SK-N-SH (cell line): Measurements from ENCODE around the gene CREBZF. TPM values are rescaled to one million over a fixed set of nuclear protein-coding genes. Genes with fewer than 3 reads are reported as not detected.

Experiments used
- CTCF ChIA-PET: fragments of 300-600, 350-600 bp; formaldehyde crosslinking; extraction: SDS; loops from one replicate; lab custom pipeline; 2021; lab: Yijun Ruan, JAX
- POLR2A ChIA-PET: fragments of 350-600 bp; sonication (Branson Sonifier 250); formaldehyde crosslinking; extraction: SDS; loops from one replicate; lab custom pipeline; 2020; ENCODE audit warnings: antibody characterized with exemption, inconsistent platforms; lab: Yijun Ruan, JAX
- DNase-seq: peaks from one replicate; pipeline ENCODE4 v3.0.0; 2012
- H2AFZ ChIP-seq: fragments of 200-600 bp; sonication (generic); 2 replicates; pipeline ENCODE4 v1.8.1; 2016; ENCODE audit warnings: antibody characterized with exemption, mild to moderate bottlenecking, low read depth
- H3F3A ChIP-seq: fragments of 200-600 bp; sonication (generic); replicated peaks from 2 replicates; pipeline ENCODE3; 2016; ENCODE audit warnings: antibody characterized with exemption, mild to moderate bottlenecking; ENCODE audit not compliant: insufficient read depth
- H3K27ac ChIP-seq, 2 experiments: fragments of 200-500 bp in 1 of 2; fragments of 200-600 bp in 1 of 2; sonication (Bioruptor generic) in 1 of 2; sonication (generic), shearing (Covaris generic) in 1 of 2; 2 replicates each; pipeline versions ENCODE4 v1.5.1 to v1.6.1; 2014 to 2016; ENCODE audit warnings: low read depth in 2 of 2, inconsistent platforms in 1 of 2, low read length in 1 of 2, mild to moderate bottlenecking in 1 of 2, mixed read lengths in 1 of 2
- H3K27me3 ChIP-seq: fragments of 200-600 bp; sonication (generic), shearing (Covaris generic); 2 replicates; pipeline ENCODE4 v1.6.1; 2016; ENCODE audit warnings: mixed run types; ENCODE audit not compliant: insufficient read depth
- H3K36me3 ChIP-seq, 2 experiments: fragments of 200-500 bp in 1 of 2; fragments of 200-600 bp in 1 of 2; sonication (Bioruptor generic) in 1 of 2; sonication (generic) in 1 of 2; replicated peaks in 1 of 2; 2 replicates each; pipeline versions ENCODE3 to v1.5.1; 2014 to 2016; ENCODE audit warnings: low read length in 1 of 2, mild to moderate bottlenecking in 1 of 2; ENCODE audit not compliant: insufficient read depth in 2 of 2, control insufficient read depth in 1 of 2
- H3K4me1 ChIP-seq, 2 experiments: fragments of 200-500 bp in 1 of 2; fragments of 200-600 bp in 1 of 2; sonication (Bioruptor generic) in 1 of 2; sonication (generic), shearing (Covaris generic) in 1 of 2; 2 replicates each; pipeline versions ENCODE4 v1.5.1 to v1.6.1; 2014 to 2016; ENCODE audit warnings: low read depth in 1 of 2, low read length in 1 of 2, mixed run types in 1 of 2; ENCODE audit not compliant: insufficient read depth in 2 of 2, control insufficient read depth in 1 of 2
- H3K4me2 ChIP-seq: fragments of 200-600 bp; sonication (generic), shearing (Covaris generic); 2 replicates; pipeline ENCODE4 v1.6.1; 2017; ENCODE audit warnings: mixed run types
- H3K4me3 ChIP-seq, 2 experiments: fragments of 200-500 bp in 1 of 2; fragments of 200-600 bp in 1 of 2; sonication (Bioruptor generic) in 1 of 2; sonication (generic), shearing (Covaris generic) in 1 of 2; 2 replicates each; pipeline versions ENCODE4 v1.5.1 to v1.8.1; 2014 to 2016; ENCODE audit warnings: low read depth in 2 of 2, inconsistent platforms in 1 of 2, low read length in 1 of 2, mild to moderate bottlenecking in 1 of 2, mixed read lengths in 1 of 2, moderate library complexity in 1 of 2
- H3K79me2 ChIP-seq: fragments of 200-600 bp; sonication (generic); 2 replicates; pipeline ENCODE4 v1.8.1; 2017; ENCODE audit warnings: mild to moderate bottlenecking; ENCODE audit not compliant: insufficient read depth
- H3K9ac ChIP-seq: fragments of 200-600 bp; sonication (generic); 2 replicates; pipeline ENCODE4 v1.6.1; 2017; ENCODE audit warnings: mixed run types
- H3K9me2 ChIP-seq: fragments of 200-600 bp; sonication (generic); 2 replicates; pipeline ENCODE4 v1.6.1; 2017; ENCODE audit warnings: mixed run types
- H3K9me3 ChIP-seq: fragments of 200-600 bp; sonication (generic); 2 replicates; pipeline ENCODE4 v1.6.1; 2017; ENCODE audit warnings: mixed run types, mild to moderate bottlenecking, moderate library complexity
- H4K20me1 ChIP-seq: fragments of 200-600 bp; sonication (generic); 2 replicates; pipeline ENCODE4 v1.6.1; 2017; ENCODE audit warnings: mild to moderate bottlenecking, mixed run types; ENCODE audit not compliant: insufficient read depth
- CHD2 ChIP-seq: fragments of 150-350 bp; IDR thresholded peaks from 2 replicates; pipeline ENCODE4 v1.6.1; 2018; ENCODE audit warnings: low read length; ENCODE audit not compliant: partially characterized antibody
- ELF1 ChIP-seq: IDR thresholded peaks from 2 replicates; pipeline ENCODE4 v1.4.0; 2012
- FOXJ3 ChIP-seq: sonication (generic); formaldehyde crosslinking; IDR thresholded peaks from 2 replicates; pipeline ENCODE4 v1.5.1; 2020; ENCODE audit warnings: mild to moderate bottlenecking, missing genetic modification reagents
- FOXM1 ChIP-seq: IDR thresholded peaks from 2 replicates; pipeline ENCODE4 v1.4.0; 2012; ENCODE audit warnings: low read depth, mild to moderate bottlenecking
- JUND ChIP-seq: IDR thresholded peaks from 2 replicates; pipeline ENCODE4 v1.4.0; 2012
- NFIC ChIP-seq: IDR thresholded peaks from 2 replicates; pipeline ENCODE4 v1.4.0; 2012; ENCODE audit warnings: borderline replicate concordance
- NRF1 ChIP-seq: IDR thresholded peaks from 2 replicates; pipeline ENCODE4 v1.6.1; 2012; ENCODE audit warnings: low read depth, mild to moderate bottlenecking, low read length
- RAD21 ChIP-seq: IDR thresholded peaks from 2 replicates; pipeline ENCODE4 v1.6.1; 2012; ENCODE audit warnings: mild to moderate bottlenecking, low read length
- RFX5 ChIP-seq: IDR thresholded peaks from 2 replicates; pipeline ENCODE4 v1.6.1; 2012; ENCODE audit warnings: mild to moderate bottlenecking, improper control_type of control experiment, low read length
- RXRA ChIP-seq: IDR thresholded peaks from 2 replicates; pipeline ENCODE4 v1.4.0; 2012; ENCODE audit warnings: low read depth, mild to moderate bottlenecking, borderline replicate concordance
- TAF1 ChIP-seq: IDR thresholded peaks from 2 replicates; pipeline ENCODE4 v1.6.1; 2012; ENCODE audit warnings: low read depth, mild to moderate bottlenecking, low read length, moderate library complexity, borderline replicate concordance
- USF1 ChIP-seq: IDR thresholded peaks from 2 replicates; pipeline ENCODE4 v1.4.0; 2012; ENCODE audit warnings: low read depth, borderline replicate concordance
- YY1 ChIP-seq: IDR thresholded peaks from 2 replicates; pipeline ENCODE4 v1.4.0; 2012; ENCODE audit warnings: low read depth, mild to moderate bottlenecking
- WGBS: methylation state at CpG from one replicate; pipeline ENCODE4 v1.1.6; 2017; ENCODE audit warnings: low lambda C conversion rate; 5-methylcytosine and 5-hydroxymethylcytosine counted together
- polyA plus RNA-seq, 3 experiments: library from polyadenylated mRNA; depleted of rRNA; stranded (reverse); fragments of >200 nt; gene quantifications; 2 replicates each; pipeline ENCODE4 v1.2.3, GENCODE V29; 2012
- TF ChIP-seq, protein P1 (sequence below): IDR thresholded peaks from 2 replicates; pipeline ENCODE4 v1.6.1; 2012; ENCODE audit warnings: mild to moderate bottlenecking, low read depth, low read length, moderate library complexity

Gene CREBZF
- polyA plus RNA-seq, 1 of the 3 experiments (the other 2 are of a cell fraction) = 50.5 TPM

- no peak for DNase-seq
- Histone ChIP-seq H2AFZ (no peak overlapping the region), H3K4me1 (peaks cover 0 to 16% of the 10 kb centered on the region in 2 experiments; a peak in 2 of 4 replicates), H3K9me2 (no peaks in the 10 kb centered on the region), H3K4me2 (no peak overlapping the region), H3K27me3 (no peaks in the 10 kb centered on the region), H3K27ac (peak overlapping the region in 1 of 2 experiments; percentile 65; a peak in 2 of 4 replicates), H3K9ac (no peak overlapping the region), H3K9me3 (no peaks in the 10 kb centered on the region), H4K20me1 (no peaks in the 10 kb centered on the region), H3K4me3 (no peak overlapping the region), H3F3A (peaks cover 13% of the 10 kb centered on the region), H3K36me3 (peaks cover 0 to 8% of the 10 kb centered on the region in 2 experiments), H3K79me2 (no peaks in the 10 kb centered on the region)
- 97% methylated on average over 3 of the region's 3 CpGs for WGBS
- TF ChIP-seq FOXJ3 (CRISPR knock-in tag) = no peak
- TF ChIP-seq RAD21 = no peak
- TF ChIP-seq ELF1 = no peak
- TF ChIP-seq NFIC = no peak
- no peak for TF ChIP-seq FOXM1
- TF ChIP-seq YY1 = no peak
- TF ChIP-seq USF1 = no peak
- ChIA-PET CTCF (no interaction called here), POLR2A (no interaction called here)
These were observed 40.0 kb upstream of the CREBZF start for GRCh38 chr11:85704967-85705366.

DNA sequence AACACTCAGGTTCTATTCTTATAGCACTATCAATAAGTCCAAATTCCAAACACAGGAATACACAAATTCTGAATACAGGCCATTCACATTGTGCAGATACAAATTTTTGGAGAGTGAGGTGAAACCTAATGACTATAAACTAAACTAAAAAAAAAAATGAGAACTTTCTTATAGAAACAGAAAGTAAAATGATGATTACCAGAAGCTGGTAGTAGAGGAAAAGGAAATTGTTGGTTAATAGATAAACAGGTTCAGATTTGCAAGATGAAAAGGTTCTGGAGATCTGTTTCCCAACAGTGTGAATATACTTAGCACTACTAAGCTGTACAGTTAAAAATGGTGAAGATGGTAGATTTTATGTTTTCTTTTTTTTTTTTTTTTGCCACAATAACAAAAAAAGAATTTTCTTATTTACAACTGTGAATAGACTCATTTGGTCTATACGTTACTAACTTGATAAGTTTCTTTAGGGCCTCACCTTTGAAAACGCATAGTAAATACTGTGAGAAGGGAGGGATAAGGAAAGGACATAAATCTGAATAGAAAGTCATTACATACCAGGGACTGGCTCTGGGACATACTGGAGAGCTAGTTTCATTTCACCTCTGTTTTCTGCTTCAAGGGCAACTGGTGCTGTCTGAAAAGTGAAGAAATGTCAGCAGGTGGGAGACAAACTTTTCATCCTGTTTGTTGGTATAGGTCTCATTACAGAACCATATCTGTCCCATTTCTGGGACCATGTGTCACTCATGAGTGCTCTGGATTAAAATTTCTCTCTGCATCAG is 35.2 kb upstream of the CREBZF start:
- TF ChIP-seq YY1 (no peak), RFX5 (no peak), CHD2 (no peak), NRF1 (no peak), TAF1 (no peak), JUND (no peak), RXRA (no peak), USF1 (no peak)
- TF ChIP-seq, protein P1, sequence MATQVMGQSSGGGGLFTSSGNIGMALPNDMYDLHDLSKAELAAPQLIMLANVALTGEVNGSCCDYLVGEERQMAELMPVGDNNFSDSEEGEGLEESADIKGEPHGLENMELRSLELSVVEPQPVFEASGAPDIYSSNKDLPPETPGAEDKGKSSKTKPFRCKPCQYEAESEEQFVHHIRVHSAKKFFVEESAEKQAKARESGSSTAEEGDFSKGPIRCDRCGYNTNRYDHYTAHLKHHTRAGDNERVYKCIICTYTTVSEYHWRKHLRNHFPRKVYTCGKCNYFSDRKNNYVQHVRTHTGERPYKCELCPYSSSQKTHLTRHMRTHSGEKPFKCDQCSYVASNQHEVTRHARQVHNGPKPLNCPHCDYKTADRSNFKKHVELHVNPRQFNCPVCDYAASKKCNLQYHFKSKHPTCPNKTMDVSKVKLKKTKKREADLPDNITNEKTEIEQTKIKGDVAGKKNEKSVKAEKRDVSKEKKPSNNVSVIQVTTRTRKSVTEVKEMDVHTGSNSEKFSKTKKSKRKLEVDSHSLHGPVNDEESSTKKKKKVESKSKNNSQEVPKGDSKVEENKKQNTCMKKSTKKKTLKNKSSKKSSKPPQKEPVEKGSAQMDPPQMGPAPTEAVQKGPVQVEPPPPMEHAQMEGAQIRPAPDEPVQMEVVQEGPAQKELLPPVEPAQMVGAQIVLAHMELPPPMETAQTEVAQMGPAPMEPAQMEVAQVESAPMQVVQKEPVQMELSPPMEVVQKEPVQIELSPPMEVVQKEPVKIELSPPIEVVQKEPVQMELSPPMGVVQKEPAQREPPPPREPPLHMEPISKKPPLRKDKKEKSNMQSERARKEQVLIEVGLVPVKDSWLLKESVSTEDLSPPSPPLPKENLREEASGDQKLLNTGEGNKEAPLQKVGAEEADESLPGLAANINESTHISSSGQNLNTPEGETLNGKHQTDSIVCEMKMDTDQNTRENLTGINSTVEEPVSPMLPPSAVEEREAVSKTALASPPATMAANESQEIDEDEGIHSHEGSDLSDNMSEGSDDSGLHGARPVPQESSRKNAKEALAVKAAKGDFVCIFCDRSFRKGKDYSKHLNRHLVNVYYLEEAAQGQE = no peak
- TF ChIP-seq, all 33 proteins: peak for 0
- H3K27ac ChIP-seq = no peak overlapping the region
- peaks cover 0 to 10% of the 10 kb centered on the region in 2 experiments; a peak in 2 of 4 replicates for H3K4me1 ChIP-seq
- no peaks in the 10 kb centered on the region for H4K20me1 ChIP-seq
- no peak overlapping the region for H3K4me2 ChIP-seq
- 93% methylated on average over 2 of the region's 2 CpGs for WGBS
- no peak overlapping the region for H2AFZ ChIP-seq
- ChIA-PET POLR2A (no interaction called here), CTCF (interaction anchor here (2.4 kb wide), 1 partner anchor 18 kb away, joined by 7 read pairs; no protein-coding TSS in a partner anchor)
- H3F3A ChIP-seq = peaks cover 4% of the 10 kb centered on the region
- no peaks in the 10 kb centered on the region for H3K9me3 ChIP-seq
- H3K27me3 ChIP-seq = no peaks in the 10 kb centered on the region
- H3K9ac ChIP-seq = no peak overlapping the region
- no peaks in the 10 kb centered on the region for H3K79me2 ChIP-seq
- H3K36me3 ChIP-seq = peaks cover 8 to 13% of the 10 kb centered on the region in 2 experiments
- H3K9me2 ChIP-seq = no peaks in the 10 kb centered on the region
- no peak for DNase-seq
- no peak overlapping the region for H3K4me3 ChIP-seq
